Ishikawa (cell line): Measurements from ENCODE around the gene POGLUT3.

Source experiments
- CEBPB ChIP-seq: IDR thresholded peaks from 2 replicates; pipeline ENCODE4 v1.6.1; 2012
- CREB1 ChIP-seq: IDR thresholded peaks from 2 replicates; pipeline ENCODE4 v1.6.1; 2012; ENCODE audit warnings: low read depth
- EGR1 ChIP-seq: IDR thresholded peaks from 2 replicates; pipeline ENCODE4 v1.6.1; 2012
- EP300 ChIP-seq: IDR thresholded peaks from 2 replicates; pipeline ENCODE4 v1.6.1; 2012; ENCODE audit warnings: borderline replicate concordance
- FOXM1 ChIP-seq: IDR thresholded peaks from 2 replicates; pipeline ENCODE4 v1.6.1; 2012; ENCODE audit warnings: low read depth, borderline replicate concordance
- MAX ChIP-seq: IDR thresholded peaks from 2 replicates; pipeline ENCODE4 v1.6.1; 2012
- NFIC ChIP-seq: IDR thresholded peaks from 2 replicates; pipeline ENCODE4 v1.6.1; 2012
- RAD21 ChIP-seq: IDR thresholded peaks from 2 replicates; pipeline ENCODE4 v1.6.1; 2012; ENCODE audit warnings: low read depth
- REST ChIP-seq: IDR thresholded peaks from 2 replicates; pipeline ENCODE4 v1.6.1; 2012; ENCODE audit warnings: low read depth, mild to moderate bottlenecking
- TAF1 ChIP-seq: IDR thresholded peaks from 2 replicates; pipeline ENCODE4 v1.6.1; 2012; ENCODE audit warnings: low read depth, mild to moderate bottlenecking
- TCF12 ChIP-seq: IDR thresholded peaks from 2 replicates; pipeline ENCODE4 v1.6.1; 2012; ENCODE audit warnings: low read depth
- TEAD4 ChIP-seq: IDR thresholded peaks from 2 replicates; pipeline ENCODE4 v1.6.1; 2012
- USF1 ChIP-seq: IDR thresholded peaks from 2 replicates; pipeline ENCODE4 v1.6.1; 2012
- YY1 ChIP-seq: IDR thresholded peaks from 2 replicates; pipeline ENCODE4 v1.6.1; 2012; ENCODE audit warnings: low read depth
- ZBTB7A ChIP-seq: IDR thresholded peaks from 2 replicates; pipeline ENCODE4 v1.6.1; 2012; ENCODE audit warnings: low read depth

The POGLUT3 gene

GRCh38 chr11:108472681-108473080, 25.5 kb downstream of the POGLUT3 start:
- no peak for TF ChIP-seq ZBTB7A

- TF ChIP-seq REST = no peak
- TF ChIP-seq MAX = no peak
- no peak for TF ChIP-seq YY1
- no peak for TF ChIP-seq TEAD4
- TF ChIP-seq CEBPB = no peak
- no peak for TF ChIP-seq ZBTB7A
- TF ChIP-seq NFIC = no peak
- TF ChIP-seq TCF12 = no peak
- no peak for TF ChIP-seq CREB1
- TF ChIP-seq RAD21 = no peak
- no peak for TF ChIP-seq USF1
- TF ChIP-seq TAF1 = no peak
- no peak for TF ChIP-seq FOXM1
Measured at GRCh38 chr11:108468478-108468864, 29.7 kb downstream of the POGLUT3 start.

- peak; percentile 73 for TF ChIP-seq TAF1
- no peak for TF ChIP-seq YY1
- TF ChIP-seq ZBTB7A = no peak
- peak; percentile 40; the same call in 1 of the 2 replicates for TF ChIP-seq MAX
- 0 out of 2 replicates have a peak, but pooled peaks have one; percentile 16 for TF ChIP-seq EGR1
- no peak for TF ChIP-seq TEAD4
- no peak for TF ChIP-seq TCF12
- no peak for TF ChIP-seq RAD21
- TF ChIP-seq FOXM1 = no peak
- peak; percentile 74 for TF ChIP-seq CREB1
- TF ChIP-seq NFIC = no peak
- TF ChIP-seq REST = no peak
- no peak for TF ChIP-seq USF1
Measured at GRCh38 chr11:108467091-108467823, 30.9 kb downstream of the POGLUT3 start, which contains the start of gene C11orf65. Gene C11orf65 (minus strand): TSS chr11:108467529. CDS start chr11:108461559, 5,970 bp downstream.

GRCh38 chr11:108466405-108466804, 31.8 kb downstream of the POGLUT3 start:
- TF ChIP-seq NFIC (no peak), EGR1 (no peak), EP300 (no peak), TEAD4 (no peak)

GRCh38 chr11:108453207-108453835, 44.9 kb downstream of the POGLUT3 start:
- TF ChIP-seq TEAD4 = no peak
- TF ChIP-seq ZBTB7A = no peak
